Upper lobe of left lung (tissue), 6 donors: ENCODE measurements around the gene LYZL2. TPM values are rescaled to one million over a fixed set of nuclear protein-coding genes. Genes with fewer than 3 reads are reported as not detected.
"Not testable (repeated sequence)": the region's sequence is repeated elsewhere in the genome, so short reads cannot be mapped to it uniquely, and the experiment has no call there.

Experiments
- ATAC-seq, 2 donors: fragments of 200-7000 bp; cut with Tn5 transposase; one replicate each; pipeline ENCODE4 v1.9.1; 2022; ENCODE audit warnings: mild to moderate bottlenecking in 2 of 2, moderate library complexity in 2 of 2; ENCODE audit not compliant: low FRiP score in 2 of 2
- DNase-seq, 2 donors: peaks; one replicate each; pipeline ENCODE4 v3.0.0-alpha.2; 2019 to 2020
- H3K27ac ChIP-seq, 4 donors: fragments of 200-600 bp; sonication (generic); one replicate each; pipeline ENCODE4 v1.5.1; 2016 to 2019
- H3K27me3 ChIP-seq, 4 donors: fragments of 200-600 bp; sonication (generic); one replicate each; pipeline ENCODE4 v1.5.1; 2017 to 2019
- H3K36me3 ChIP-seq, 4 donors: fragments of 200-600 bp; sonication (generic); one replicate each; pipeline ENCODE4 v1.5.1; 2016 to 2019
- H3K4me1 ChIP-seq, 4 donors: fragments of 200-600 bp; sonication (generic); one replicate each; pipeline ENCODE4 v1.5.1; 2018 to 2019
- H3K4me3 ChIP-seq, 4 donors: fragments of 200-600 bp; sonication (generic); one replicate each; pipeline ENCODE4 v1.5.1; 2017 to 2019; ENCODE audit warnings: mild to moderate bottlenecking in 2 of 4, moderate library complexity in 1 of 4
- H3K9me3 ChIP-seq, 4 donors: fragments of 200-600 bp; sonication (generic); one replicate each; pipeline ENCODE4 v1.5.1; 2018 to 2019
- CTCF ChIP-seq, 6 experiments: fragments of 450-650 bp in 4 of 6; fragments of 200-600 bp in 2 of 6; sonication (generic) in 2 of 6; IDR thresholded peaks; one replicate each; pipeline ENCODE4 v1.5.1; 2016 to 2019; ENCODE audit warnings: antibody characterized with exemption in 6 of 6
- EP300 ChIP-seq, 4 donors: sonication (generic); formaldehyde crosslinking; IDR thresholded peaks; one replicate each; pipeline ENCODE4 v1.5.1; 2017; ENCODE audit warnings: antibody characterized with exemption in 4 of 4, control low read depth in 2 of 4
- POLR2A ChIP-seq, 4 donors: fragments of 450-650 bp; IDR thresholded peaks; one replicate each; pipeline ENCODE4 v1.5.1; 2016 to 2017; ENCODE audit warnings: antibody characterized with exemption in 4 of 4, mild to moderate bottlenecking in 2 of 4
- POLR2AphosphoS5 ChIP-seq, 2 donors: sonication (generic); formaldehyde crosslinking; IDR thresholded peaks; one replicate each; pipeline ENCODE4 v1.5.1; 2017; ENCODE audit warnings: antibody characterized with exemption in 2 of 2
- WGBS, 2 donors: methylation state at CpG; one replicate each; pipeline ENCODE4 v1.1.5; 2017 to 2018; 5-methylcytosine and 5-hydroxymethylcytosine counted together
- total RNA-seq, 6 donors: library from RNA; depleted of rRNA in 4 of 6; stranded (reverse); fragments of >200 nt in 4 of 6; gene quantifications; one replicate each; pipeline versions ENCODE4 v1.1.0 to v1.2.1, GENCODE V29; 2016 to 2021
- donor health status: DM: no; HTN: no; CAD: no; lungs with moderate emphysema.
- donor health status: DM: no; HTN: yes; CAD: no; lungs with severe emphysema.

The LYZL2 gene
- not detected for total RNA-seq

GRCh38 chr10:30629653-30630052 is at the start of gene LYZL2:
Gene LYZL2, minus strand, starts transcription at chr10:30629753. Its CDS starts 2,838 bp downstream, at chr10:30626915.
- 82 to 84% methylated on average over 6 of the region's 6 CpGs for WGBS, 2 donors
- H3K27ac ChIP-seq = no peak within 1 kb of the TSS
- H3K4me1 ChIP-seq = no peaks in the 10 kb centered on the region
- H3K9me3 ChIP-seq = no peaks in the 10 kb centered on the region
- no peaks in the 10 kb centered on the region for H3K27me3 ChIP-seq
- no peak for TF ChIP-seq POLR2AphosphoS5 (IDR thresholded peaks at IDR 0.05)
- TF ChIP-seq EP300 (IDR thresholded peaks at IDR 0.05) = no peak
- no peak for TF ChIP-seq CTCF (IDR thresholded peaks at IDR 0.05)
- no peak for TF ChIP-seq POLR2A (IDR thresholded peaks at IDR 0.05)
- DNase-seq (no peak), ATAC-seq (no peak)
- H3K4me3 ChIP-seq = no peak within 1 kb of the TSS
- no peaks in the 10 kb centered on the region for H3K36me3 ChIP-seq

GRCh38 chr10:30677616-30678015 is 48.1 kb upstream of the LYZL2 start:
- H3K36me3 ChIP-seq, H3K27me3 ChIP-seq, H3K27ac ChIP-seq, DNase-seq, H3K4me1 ChIP-seq, H3K4me3 ChIP-seq, ATAC-seq, H3K9me3 ChIP-seq: not testable (repeated sequence)
- 100% methylated on average over 1 of the region's 7 CpGs; no CpG with 5 or more reads in 1 of the 2 donors for WGBS, 2 donors

GRCh38 chr10:30677146-30677545 is 47.6 kb upstream of the LYZL2 start:
- not testable (repeated sequence) for ATAC-seq, H3K27me3 ChIP-seq, DNase-seq, H3K4me1 ChIP-seq, H3K36me3 ChIP-seq, H3K27ac ChIP-seq, H3K9me3 ChIP-seq, H3K4me3 ChIP-seq
- WGBS, 2 donors = 73 to 75% methylated on average over 2 to 3 of the region's 3 CpGs

GRCh38 chr10:30675791-30676718 is 46.5 kb upstream of the LYZL2 start:
- no peaks in the 10 kb centered on the region for H3K9me3 ChIP-seq
- H3K27me3 ChIP-seq = no peaks in the 10 kb centered on the region
- H3K4me3 ChIP-seq = no peak overlapping the region
- H3K4me1 ChIP-seq = peaks cover 0 to 1% (median 0%) of the 10 kb centered on the region in 4 donors
- 87 to 95% methylated on average over 13 of the region's 13 CpGs for WGBS, 2 donors
- no peak overlapping the region for H3K27ac ChIP-seq
- ATAC-seq = no peak
- no peak for DNase-seq
- no peaks in the 10 kb centered on the region for H3K36me3 ChIP-seq
- TF ChIP-seq POLR2A (IDR thresholded peaks at IDR 0.05) (no peak), EP300 (IDR thresholded peaks at IDR 0.05) (no peak), CTCF (IDR thresholded peaks at IDR 0.05) (no peak), POLR2AphosphoS5 (IDR thresholded peaks at IDR 0.05) (no peak)

GRCh38 chr10:30674796-30675195 is 45.2 kb upstream of the LYZL2 start:
- ATAC-seq (no peak), DNase-seq (no peak)
- peaks cover 0 to 6% (median 0%) of the 10 kb centered on the region in 4 donors for H3K4me1 ChIP-seq
- no peak overlapping the region for H3K27ac ChIP-seq
- no peaks in the 10 kb centered on the region for H3K36me3 ChIP-seq
- H3K9me3 ChIP-seq = no peaks in the 10 kb centered on the region
- no peak for TF ChIP-seq POLR2A (IDR thresholded peaks at IDR 0.05)
- TF ChIP-seq CTCF (IDR thresholded peaks at IDR 0.05) = no peak
- TF ChIP-seq POLR2AphosphoS5 (IDR thresholded peaks at IDR 0.05) = no peak
- no peak for TF ChIP-seq EP300 (IDR thresholded peaks at IDR 0.05)
- H3K4me3 ChIP-seq = no peak overlapping the region
- no peaks in the 10 kb centered on the region for H3K27me3 ChIP-seq
- 73 to 74% methylated on average over 6 of the region's 6 CpGs for WGBS, 2 donors

- WGBS, 2 donors = no CpG with 5 or more reads among the region's 13 CpGs
- H3K4me1 ChIP-seq, H3K9me3 ChIP-seq, ATAC-seq, H3K27me3 ChIP-seq, DNase-seq, H3K4me3 ChIP-seq, H3K27ac ChIP-seq, H3K36me3 ChIP-seq: not testable (repeated sequence)
Observed at GRCh38 chr10:30673262-30673661, 43.7 kb upstream of the LYZL2 start.

GRCh38 chr10:30672338-30672737 is 42.8 kb upstream of the LYZL2 start:
- not testable (repeated sequence) for DNase-seq, H3K4me3 ChIP-seq, H3K9me3 ChIP-seq, H3K27ac ChIP-seq, H3K27me3 ChIP-seq, H3K4me1 ChIP-seq, ATAC-seq, H3K36me3 ChIP-seq
- 88 to 93% methylated on average over 4 of the region's 4 CpGs for WGBS, 2 donors
